Measurements from ENCODE around the gene EML5.

DNA sequence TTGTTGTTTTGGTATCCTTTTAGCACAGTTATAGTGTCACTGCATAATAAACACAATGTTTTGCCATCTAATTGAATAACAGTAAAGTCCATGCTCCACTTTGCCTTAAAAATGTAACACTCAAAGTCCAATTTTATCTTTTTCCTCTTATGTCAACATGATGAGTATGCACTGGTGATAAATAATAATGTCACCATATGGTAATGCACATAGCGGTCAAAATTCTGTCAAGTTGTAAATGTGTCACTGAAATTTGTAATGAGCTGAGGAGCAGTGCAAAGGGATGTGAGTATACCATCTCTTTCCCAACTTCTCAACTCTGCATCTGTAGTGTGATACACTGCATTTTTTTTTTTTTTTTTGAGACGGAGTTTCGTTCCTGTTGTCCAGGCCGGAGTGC, 65.7 kb downstream of the EML5 start:
- TF ChIP-seq, protein P1, sequence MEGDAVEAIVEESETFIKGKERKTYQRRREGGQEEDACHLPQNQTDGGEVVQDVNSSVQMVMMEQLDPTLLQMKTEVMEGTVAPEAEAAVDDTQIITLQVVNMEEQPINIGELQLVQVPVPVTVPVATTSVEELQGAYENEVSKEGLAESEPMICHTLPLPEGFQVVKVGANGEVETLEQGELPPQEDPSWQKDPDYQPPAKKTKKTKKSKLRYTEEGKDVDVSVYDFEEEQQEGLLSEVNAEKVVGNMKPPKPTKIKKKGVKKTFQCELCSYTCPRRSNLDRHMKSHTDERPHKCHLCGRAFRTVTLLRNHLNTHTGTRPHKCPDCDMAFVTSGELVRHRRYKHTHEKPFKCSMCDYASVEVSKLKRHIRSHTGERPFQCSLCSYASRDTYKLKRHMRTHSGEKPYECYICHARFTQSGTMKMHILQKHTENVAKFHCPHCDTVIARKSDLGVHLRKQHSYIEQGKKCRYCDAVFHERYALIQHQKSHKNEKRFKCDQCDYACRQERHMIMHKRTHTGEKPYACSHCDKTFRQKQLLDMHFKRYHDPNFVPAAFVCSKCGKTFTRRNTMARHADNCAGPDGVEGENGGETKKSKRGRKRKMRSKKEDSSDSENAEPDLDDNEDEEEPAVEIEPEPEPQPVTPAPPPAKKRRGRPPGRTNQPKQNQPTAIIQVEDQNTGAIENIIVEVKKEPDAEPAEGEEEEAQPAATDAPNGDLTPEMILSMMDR (IDR thresholded peaks at IDR 0.05 in 2 of 3, conservative IDR thresholded peaks at IDR 0.05 in 1 of 3; ENCODE audit: borderline replicate concordance in 1 of 3, insufficient read depth in 1 of 3, low read depth in 2 of 3, low read length in 2 of 3) = no peak
- TF ChIP-seq, protein P2, sequence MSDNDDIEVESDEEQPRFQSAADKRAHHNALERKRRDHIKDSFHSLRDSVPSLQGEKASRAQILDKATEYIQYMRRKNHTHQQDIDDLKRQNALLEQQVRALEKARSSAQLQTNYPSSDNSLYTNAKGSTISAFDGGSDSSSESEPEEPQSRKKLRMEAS (IDR thresholded peaks at IDR 0.05) = no peak
- no peak for TF ChIP-seq TCF7L2 (IDR thresholded peaks at IDR 0.05; ENCODE audit: borderline replicate concordance, extremely low read depth, insufficient read depth, insufficient read length)
- no peak for TF ChIP-seq POLR2A (IDR thresholded peaks at IDR 0.05; ENCODE audit: borderline replicate concordance, extremely low read depth, insufficient read depth, insufficient read length)
- no peak for TF ChIP-seq EZH2 (IDR thresholded peaks at IDR 0.05)
- no peak for TF ChIP-seq SP1 (IDR thresholded peaks at IDR 0.05; ENCODE audit: low read depth)
- no peak for TF ChIP-seq RAD21 (IDR thresholded peaks at IDR 0.05; ENCODE audit: low read depth)
- TF ChIP-seq ZNF274 (IDR thresholded peaks at IDR 0.05; ENCODE audit: low read depth, low read length) = no peak
- TF ChIP-seq YY1 (IDR thresholded peaks at IDR 0.05; ENCODE audit: extremely low read depth, insufficient replicate concordance, low read depth, low read length) = no peak
- TF ChIP-seq, protein P3, sequence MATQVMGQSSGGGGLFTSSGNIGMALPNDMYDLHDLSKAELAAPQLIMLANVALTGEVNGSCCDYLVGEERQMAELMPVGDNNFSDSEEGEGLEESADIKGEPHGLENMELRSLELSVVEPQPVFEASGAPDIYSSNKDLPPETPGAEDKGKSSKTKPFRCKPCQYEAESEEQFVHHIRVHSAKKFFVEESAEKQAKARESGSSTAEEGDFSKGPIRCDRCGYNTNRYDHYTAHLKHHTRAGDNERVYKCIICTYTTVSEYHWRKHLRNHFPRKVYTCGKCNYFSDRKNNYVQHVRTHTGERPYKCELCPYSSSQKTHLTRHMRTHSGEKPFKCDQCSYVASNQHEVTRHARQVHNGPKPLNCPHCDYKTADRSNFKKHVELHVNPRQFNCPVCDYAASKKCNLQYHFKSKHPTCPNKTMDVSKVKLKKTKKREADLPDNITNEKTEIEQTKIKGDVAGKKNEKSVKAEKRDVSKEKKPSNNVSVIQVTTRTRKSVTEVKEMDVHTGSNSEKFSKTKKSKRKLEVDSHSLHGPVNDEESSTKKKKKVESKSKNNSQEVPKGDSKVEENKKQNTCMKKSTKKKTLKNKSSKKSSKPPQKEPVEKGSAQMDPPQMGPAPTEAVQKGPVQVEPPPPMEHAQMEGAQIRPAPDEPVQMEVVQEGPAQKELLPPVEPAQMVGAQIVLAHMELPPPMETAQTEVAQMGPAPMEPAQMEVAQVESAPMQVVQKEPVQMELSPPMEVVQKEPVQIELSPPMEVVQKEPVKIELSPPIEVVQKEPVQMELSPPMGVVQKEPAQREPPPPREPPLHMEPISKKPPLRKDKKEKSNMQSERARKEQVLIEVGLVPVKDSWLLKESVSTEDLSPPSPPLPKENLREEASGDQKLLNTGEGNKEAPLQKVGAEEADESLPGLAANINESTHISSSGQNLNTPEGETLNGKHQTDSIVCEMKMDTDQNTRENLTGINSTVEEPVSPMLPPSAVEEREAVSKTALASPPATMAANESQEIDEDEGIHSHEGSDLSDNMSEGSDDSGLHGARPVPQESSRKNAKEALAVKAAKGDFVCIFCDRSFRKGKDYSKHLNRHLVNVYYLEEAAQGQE (IDR thresholded peaks at IDR 0.05; ENCODE audit: low read depth) = no peak
- TF ChIP-seq POLR2AphosphoS5 (IDR thresholded peaks at IDR 0.05; ENCODE audit: low read depth, low read length) = no peak
- TF ChIP-seq EZH2phosphoT487 (IDR thresholded peaks at IDR 0.05; ENCODE audit: borderline replicate concordance) = no peak
- TF ChIP-seq ZFX (IDR thresholded peaks at IDR 0.05) = no peak
- no peak for TF ChIP-seq FOSL1 (IDR thresholded peaks at IDR 0.05; ENCODE audit: low read depth)
